GM12878 (cell line): ENCODE measurements around the gene DCAF17.

Experiments
- CHD1 ChIP-seq: IDR thresholded peaks from 2 replicates; pipeline ENCODE4 v1.6.1; 2012; ENCODE audit warnings: low read depth, low read length, improper control_type of control experiment
- NBN ChIP-seq: fragments of 450-650 bp; IDR thresholded peaks from 2 replicates; pipeline ENCODE4 v1.6.1; 2016
- NR2C2 ChIP-seq: IDR thresholded peaks from 2 replicates; pipeline ENCODE4 v1.6.1; 2011; ENCODE audit warnings: borderline replicate concordance, low read depth; ENCODE audit not compliant: control insufficient read depth, insufficient read length
- POLR2A ChIP-seq: IDR thresholded peaks from 2 replicates; pipeline ENCODE4 v1.6.1; 2011; ENCODE audit warnings: low read depth, mild to moderate bottlenecking, low read length
- REST ChIP-seq: IDR thresholded peaks from 2 replicates; pipeline ENCODE4 v1.6.1; 2012; ENCODE audit warnings: mild to moderate bottlenecking, low read depth, low read length
- SMC3 ChIP-seq: IDR thresholded peaks from 2 replicates; pipeline ENCODE4 v1.6.1; 2011; ENCODE audit warnings: low read length, improper control_type of control experiment, borderline replicate concordance
- ZBED1 ChIP-seq: IDR thresholded peaks from 2 replicates; pipeline ENCODE4 v1.6.1; 2016; ENCODE audit warnings: borderline replicate concordance
- ZNF274 ChIP-seq: IDR thresholded peaks from one replicate; pipeline ENCODE4 v1.8.0; 2011; ENCODE audit not compliant: insufficient read length, insufficient read depth
- TF ChIP-seq, protein P1 (sequence below): IDR thresholded peaks from 2 replicates; pipeline ENCODE4 v1.6.1; 2012; ENCODE audit warnings: improper control_type of control experiment, low read depth, low read length; ENCODE audit not compliant: insufficient replicate concordance
- TF ChIP-seq, protein P2 (sequence below): IDR thresholded peaks from 2 replicates; pipeline ENCODE4 v1.6.1; 2011; ENCODE audit warnings: low read depth, low read length, improper control_type of control experiment, borderline replicate concordance
- TF ChIP-seq, protein P3 (sequence below), 3 experiments: IDR thresholded peaks in 2 of 3; conservative IDR thresholded peaks in 1 of 3; 2 replicates each; pipeline ENCODE4 v1.5.1; 2011; ENCODE audit warnings: low read depth in 3 of 3, low read length in 3 of 3, mild to moderate bottlenecking in 3 of 3, control low read depth in 2 of 3, moderate library complexity in 2 of 3, inconsistent platforms in 1 of 3, mixed read lengths in 1 of 3; ENCODE audit not compliant: control insufficient read depth in 2 of 3, insufficient read depth in 1 of 3; ENCODE audit errors: extremely low read depth in 1 of 3
- TF ChIP-seq, protein P4 (sequence below): IDR thresholded peaks from 2 replicates; pipeline ENCODE4 v1.6.1; 2012; ENCODE audit warnings: low read depth, low read length, improper control_type of control experiment

GRCh38 chr2:171487201-171487600, 53.2 kb downstream of the DCAF17 start:
- TF ChIP-seq, protein P1, sequence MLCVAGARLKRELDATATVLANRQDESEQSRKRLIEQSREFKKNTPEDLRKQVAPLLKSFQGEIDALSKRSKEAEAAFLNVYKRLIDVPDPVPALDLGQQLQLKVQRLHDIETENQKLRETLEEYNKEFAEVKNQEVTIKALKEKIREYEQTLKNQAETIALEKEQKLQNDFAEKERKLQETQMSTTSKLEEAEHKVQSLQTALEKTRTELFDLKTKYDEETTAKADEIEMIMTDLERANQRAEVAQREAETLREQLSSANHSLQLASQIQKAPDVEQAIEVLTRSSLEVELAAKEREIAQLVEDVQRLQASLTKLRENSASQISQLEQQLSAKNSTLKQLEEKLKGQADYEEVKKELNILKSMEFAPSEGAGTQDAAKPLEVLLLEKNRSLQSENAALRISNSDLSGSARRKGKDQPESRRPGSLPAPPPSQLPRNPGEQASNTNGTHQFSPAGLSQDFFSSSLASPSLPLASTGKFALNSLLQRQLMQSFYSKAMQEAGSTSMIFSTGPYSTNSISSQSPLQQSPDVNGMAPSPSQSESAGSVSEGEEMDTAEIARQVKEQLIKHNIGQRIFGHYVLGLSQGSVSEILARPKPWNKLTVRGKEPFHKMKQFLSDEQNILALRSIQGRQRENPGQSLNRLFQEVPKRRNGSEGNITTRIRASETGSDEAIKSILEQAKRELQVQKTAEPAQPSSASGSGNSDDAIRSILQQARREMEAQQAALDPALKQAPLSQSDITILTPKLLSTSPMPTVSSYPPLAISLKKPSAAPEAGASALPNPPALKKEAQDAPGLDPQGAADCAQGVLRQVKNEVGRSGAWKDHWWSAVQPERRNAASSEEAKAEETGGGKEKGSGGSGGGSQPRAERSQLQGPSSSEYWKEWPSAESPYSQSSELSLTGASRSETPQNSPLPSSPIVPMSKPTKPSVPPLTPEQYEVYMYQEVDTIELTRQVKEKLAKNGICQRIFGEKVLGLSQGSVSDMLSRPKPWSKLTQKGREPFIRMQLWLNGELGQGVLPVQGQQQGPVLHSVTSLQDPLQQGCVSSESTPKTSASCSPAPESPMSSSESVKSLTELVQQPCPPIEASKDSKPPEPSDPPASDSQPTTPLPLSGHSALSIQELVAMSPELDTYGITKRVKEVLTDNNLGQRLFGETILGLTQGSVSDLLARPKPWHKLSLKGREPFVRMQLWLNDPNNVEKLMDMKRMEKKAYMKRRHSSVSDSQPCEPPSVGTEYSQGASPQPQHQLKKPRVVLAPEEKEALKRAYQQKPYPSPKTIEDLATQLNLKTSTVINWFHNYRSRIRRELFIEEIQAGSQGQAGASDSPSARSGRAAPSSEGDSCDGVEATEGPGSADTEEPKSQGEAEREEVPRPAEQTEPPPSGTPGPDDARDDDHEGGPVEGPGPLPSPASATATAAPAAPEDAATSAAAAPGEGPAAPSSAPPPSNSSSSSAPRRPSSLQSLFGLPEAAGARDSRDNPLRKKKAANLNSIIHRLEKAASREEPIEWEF, result no peak
- TF ChIP-seq, protein P2, sequence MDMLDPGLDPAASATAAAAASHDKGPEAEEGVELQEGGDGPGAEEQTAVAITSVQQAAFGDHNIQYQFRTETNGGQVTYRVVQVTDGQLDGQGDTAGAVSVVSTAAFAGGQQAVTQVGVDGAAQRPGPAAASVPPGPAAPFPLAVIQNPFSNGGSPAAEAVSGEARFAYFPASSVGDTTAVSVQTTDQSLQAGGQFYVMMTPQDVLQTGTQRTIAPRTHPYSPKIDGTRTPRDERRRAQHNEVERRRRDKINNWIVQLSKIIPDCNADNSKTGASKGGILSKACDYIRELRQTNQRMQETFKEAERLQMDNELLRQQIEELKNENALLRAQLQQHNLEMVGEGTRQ, result no peak
- TF ChIP-seq SMC3, result no peak
- TF ChIP-seq CHD1, result no peak
- TF ChIP-seq, protein P3, sequence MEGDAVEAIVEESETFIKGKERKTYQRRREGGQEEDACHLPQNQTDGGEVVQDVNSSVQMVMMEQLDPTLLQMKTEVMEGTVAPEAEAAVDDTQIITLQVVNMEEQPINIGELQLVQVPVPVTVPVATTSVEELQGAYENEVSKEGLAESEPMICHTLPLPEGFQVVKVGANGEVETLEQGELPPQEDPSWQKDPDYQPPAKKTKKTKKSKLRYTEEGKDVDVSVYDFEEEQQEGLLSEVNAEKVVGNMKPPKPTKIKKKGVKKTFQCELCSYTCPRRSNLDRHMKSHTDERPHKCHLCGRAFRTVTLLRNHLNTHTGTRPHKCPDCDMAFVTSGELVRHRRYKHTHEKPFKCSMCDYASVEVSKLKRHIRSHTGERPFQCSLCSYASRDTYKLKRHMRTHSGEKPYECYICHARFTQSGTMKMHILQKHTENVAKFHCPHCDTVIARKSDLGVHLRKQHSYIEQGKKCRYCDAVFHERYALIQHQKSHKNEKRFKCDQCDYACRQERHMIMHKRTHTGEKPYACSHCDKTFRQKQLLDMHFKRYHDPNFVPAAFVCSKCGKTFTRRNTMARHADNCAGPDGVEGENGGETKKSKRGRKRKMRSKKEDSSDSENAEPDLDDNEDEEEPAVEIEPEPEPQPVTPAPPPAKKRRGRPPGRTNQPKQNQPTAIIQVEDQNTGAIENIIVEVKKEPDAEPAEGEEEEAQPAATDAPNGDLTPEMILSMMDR (IDR thresholded peaks at IDR 0.05 in 2 of 3, conservative IDR thresholded peaks at IDR 0.05 in 1 of 3; ENCODE audit: control insufficient read depth in 2 of 3, extremely low read depth in 1 of 3, insufficient read depth in 1 of 3, low read depth in 3 of 3, low read length in 3 of 3), result no peak
- no peak for TF ChIP-seq POLR2A
- no peak for TF ChIP-seq ZBED1
- no peak for TF ChIP-seq NR2C2
- TF ChIP-seq REST, result no peak
- TF ChIP-seq NBN, result no peak
- no peak for TF ChIP-seq ZNF274
- TF ChIP-seq, protein P4, sequence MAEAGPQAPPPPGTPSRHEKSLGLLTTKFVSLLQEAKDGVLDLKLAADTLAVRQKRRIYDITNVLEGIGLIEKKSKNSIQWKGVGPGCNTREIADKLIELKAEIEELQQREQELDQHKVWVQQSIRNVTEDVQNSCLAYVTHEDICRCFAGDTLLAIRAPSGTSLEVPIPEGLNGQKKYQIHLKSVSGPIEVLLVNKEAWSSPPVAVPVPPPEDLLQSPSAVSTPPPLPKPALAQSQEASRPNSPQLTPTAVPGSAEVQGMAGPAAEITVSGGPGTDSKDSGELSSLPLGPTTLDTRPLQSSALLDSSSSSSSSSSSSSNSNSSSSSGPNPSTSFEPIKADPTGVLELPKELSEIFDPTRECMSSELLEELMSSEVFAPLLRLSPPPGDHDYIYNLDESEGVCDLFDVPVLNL, result no peak
